Astrocyte of the spinal cord (primary cell): ENCODE results near the gene SRGAP2B.
A peak's percentile ranks its signal among the peaks of the same experiment; 100 is the strongest.
"Not testable (repeated sequence)": the region's sequence is repeated elsewhere in the genome, so short reads cannot be mapped to it uniquely, and the experiment has no call there.

ENCODE experiments used
- DNase-seq: peaks from one replicate; pipeline ENCODE4 v3.0.0; 2011; ENCODE audit warnings: low read depth, low spot score
- H3K4me3 ChIP-seq: 2 replicates; pipeline ENCODE4 v1.5.1; 2011; ENCODE audit warnings: low read depth, mild to moderate bottlenecking, low read length, moderate library complexity
- in situ Hi-C: cut with HindIII; loops from 2 replicates; pipeline ENCODE4 v1.10.0; 2017; ENCODE audit warnings: low sequenced_read_pairs

The SRGAP2B gene

DNA sequence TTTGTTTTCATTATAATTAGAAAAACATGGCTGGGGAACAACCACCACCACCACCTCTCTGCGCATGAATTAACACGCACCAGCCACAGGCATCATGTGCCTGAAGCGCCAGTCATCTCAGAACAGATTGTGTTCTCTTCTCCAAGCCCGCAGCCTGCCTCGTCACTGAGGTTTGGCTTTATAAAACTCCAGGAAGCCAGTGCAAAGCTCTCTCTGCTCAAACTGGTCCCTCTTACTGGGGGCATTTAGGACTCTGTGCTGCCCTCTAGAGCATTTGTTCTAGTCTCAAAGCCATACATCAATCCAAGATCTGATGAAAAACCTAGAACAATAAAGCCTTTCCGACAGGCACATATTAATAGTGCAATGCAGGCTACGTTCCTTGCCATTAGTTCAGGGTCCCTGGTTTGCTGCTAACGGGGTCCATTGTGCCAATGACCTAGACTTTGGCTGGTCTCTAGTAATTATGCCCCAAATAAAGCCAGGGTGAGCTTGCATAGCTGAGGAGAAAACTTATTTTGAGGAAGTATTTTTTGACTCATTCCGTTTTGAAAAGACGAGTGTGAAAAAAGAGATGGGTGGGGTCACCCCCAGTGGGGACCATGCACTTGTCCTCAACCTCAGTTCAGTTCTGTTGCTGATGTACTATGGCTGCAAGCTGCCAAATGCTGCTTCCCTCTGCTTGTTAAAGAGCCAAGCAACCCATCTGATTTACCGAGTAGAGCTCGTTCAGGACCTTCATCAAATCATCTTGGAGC, 181.0 kb downstream of the SRGAP2B start:
- in situ Hi-C loops, DNase-seq, H3K4me3 ChIP-seq: not testable (repeated sequence)

DNA sequence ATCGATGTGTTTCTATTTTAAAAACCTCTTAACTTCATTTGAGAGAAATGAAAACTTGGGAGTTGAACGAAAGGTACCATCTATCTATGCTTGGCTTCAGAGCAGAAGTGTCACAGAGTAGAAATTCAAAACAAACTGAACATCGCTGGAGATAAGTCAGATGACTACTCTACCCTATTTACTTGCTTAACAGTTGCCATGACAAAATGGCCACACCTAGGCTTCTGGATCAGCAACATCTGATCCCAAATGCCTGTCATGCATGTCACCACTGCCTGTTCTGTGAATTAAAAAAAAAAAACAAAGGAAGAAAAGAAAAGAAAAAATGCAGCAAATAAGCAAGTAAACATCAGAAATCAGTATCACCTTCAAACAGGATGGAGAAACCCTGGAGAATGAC, 181.7 kb downstream of the SRGAP2B start:
- in situ Hi-C loops, H3K4me3 ChIP-seq, DNase-seq: not testable (repeated sequence)

GRCh38 chr1:144910729-144911128, 184.4 kb downstream of the SRGAP2B start:
- H3K4me3 ChIP-seq, in situ Hi-C loops, DNase-seq: not testable (repeated sequence)

GRCh38 chr1:144900841-144901240, 194.3 kb downstream of the SRGAP2B start:
- H3K4me3 ChIP-seq, DNase-seq, in situ Hi-C loops: not testable (repeated sequence)

GRCh38 chr1:144894454-144895201, 200.5 kb downstream of the SRGAP2B start:
- in situ Hi-C loops, DNase-seq: not testable (repeated sequence)

DNA sequence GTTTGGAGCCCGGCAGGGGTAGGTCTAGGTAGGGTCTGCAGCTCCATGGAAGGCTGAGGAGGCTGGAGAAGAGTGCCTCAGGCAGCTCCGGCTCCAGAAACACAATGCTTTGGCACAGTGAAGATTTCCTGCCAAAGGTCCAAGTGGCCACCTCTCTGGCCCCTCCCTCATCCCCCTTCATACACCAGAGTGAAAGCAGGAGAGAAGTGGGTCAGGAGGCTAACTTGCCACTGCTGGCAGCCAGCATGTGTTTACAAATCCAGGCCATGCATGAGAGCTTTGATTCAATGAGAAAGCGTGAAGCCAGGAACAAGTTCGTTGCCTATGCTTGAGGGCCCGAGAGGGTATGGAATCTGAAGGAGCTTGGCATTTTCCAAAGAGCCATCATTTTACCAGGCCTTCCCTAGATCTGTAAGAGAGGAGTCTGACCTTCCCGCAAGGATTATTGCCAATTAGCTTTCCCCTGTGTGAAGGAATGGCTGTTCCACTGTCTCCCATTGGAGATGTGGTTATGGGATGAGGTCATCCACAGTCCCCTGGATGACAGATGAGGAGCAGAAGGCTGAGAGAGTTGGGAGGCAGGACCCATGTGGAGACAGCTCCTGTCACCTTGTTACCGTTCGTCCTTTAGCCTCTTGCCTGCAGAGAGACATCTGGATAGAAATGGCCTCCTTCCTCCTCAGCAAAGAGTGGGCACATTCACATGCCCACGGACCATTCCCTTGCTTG, 201.3 kb downstream of the SRGAP2B start:
- DNase-seq, in situ Hi-C loops, H3K4me3 ChIP-seq: not testable (repeated sequence)

More at GRCh38 chr1:144894454-144895201, 200.5 kb downstream of the SRGAP2B start:
- H3K4me3 ChIP-seq: not testable (repeated sequence)

GRCh38 chr1:144893062-144893461, 202.1 kb downstream of the SRGAP2B start:
- DNase-seq, H3K4me3 ChIP-seq, in situ Hi-C loops: not testable (repeated sequence)

DNA sequence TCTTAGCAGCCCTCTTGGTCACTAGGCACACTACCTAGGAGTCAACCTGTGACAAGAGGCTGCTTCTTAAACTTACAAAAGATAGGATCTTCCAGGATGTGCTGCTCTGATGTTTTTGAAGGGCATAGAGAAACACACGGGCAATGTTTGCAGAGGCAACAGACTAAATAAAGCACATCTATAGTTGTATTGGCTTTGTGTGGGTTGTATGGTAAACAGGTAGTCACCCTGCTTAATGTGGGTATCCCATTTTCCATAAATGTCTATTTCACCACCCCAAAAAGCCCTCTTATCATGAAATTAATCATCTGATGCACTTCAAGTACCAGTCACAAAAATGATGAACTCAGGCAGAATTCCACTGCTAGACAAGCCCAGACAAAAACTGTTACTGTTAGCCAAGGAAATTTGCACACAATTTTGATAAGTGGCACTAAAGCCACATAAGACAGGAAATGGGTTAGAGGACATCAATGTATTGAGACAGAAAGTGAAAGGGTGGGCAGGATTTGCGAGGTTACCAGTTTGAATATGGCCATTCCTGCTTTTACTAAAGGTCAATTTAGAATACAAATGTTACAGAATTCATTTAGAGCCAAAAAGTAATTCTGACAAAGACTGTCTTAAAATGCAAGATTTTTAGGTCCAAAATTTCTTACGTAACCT, 205.5 kb downstream of the SRGAP2B start:
- in situ Hi-C loops, DNase-seq: not testable (repeated sequence)

DNA sequence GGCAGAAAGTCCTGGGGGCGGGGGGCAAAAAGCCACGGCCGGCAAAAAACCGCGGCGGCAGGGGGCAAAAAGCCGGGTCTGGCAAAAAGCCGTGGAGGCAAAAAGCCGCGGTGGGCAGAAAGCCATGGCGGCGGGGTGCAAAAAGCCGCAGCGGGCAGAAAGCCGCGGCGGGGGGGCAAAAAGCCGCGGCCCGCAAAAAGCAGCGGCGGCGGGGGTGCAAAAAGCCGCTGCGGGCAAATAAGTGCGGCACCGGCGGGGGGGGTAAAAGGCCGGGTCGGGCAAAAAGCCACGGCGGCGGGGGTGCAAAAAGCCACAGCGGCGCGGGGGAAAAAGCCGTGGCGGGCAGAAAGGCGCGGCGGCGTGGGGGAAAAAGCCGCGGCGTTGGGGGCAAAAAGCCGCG, 212.1 kb downstream of the SRGAP2B start:
- H3K4me3 ChIP-seq: peak overlapping the region; percentile 34
- peak; percentile 12 for DNase-seq
- in situ Hi-C loops: not testable (repeated sequence)

More for the DNA sequence above, 205.5 kb downstream of the SRGAP2B start:
- H3K4me3 ChIP-seq: not testable (repeated sequence)

DNA sequence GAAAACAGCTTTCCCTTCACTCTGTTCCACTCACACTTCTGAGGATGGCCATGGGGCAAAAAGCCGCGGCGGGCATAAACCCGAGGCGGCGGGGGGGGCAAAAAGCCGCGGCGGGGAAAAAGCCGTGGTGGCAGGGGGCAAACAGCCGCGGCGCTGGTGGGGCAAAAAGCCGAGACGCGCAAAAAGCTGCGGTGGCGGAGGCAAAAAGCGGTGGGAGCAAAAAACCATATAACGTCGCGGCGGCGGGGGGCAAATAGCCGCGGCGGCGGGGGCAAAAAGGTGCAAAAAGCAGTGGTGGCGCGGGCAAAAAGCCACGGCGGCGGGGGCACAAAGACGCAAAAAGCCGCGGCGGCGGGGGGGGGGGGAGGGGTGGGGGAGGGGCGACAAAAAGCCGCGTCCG, 212.8 kb downstream of the SRGAP2B start:
- H3K4me3 ChIP-seq: not testable (repeated sequence)

GRCh38 chr1:144858607-144859006, 236.5 kb downstream of the SRGAP2B start:
- in situ Hi-C loops, H3K4me3 ChIP-seq, DNase-seq: not testable (repeated sequence)

More for the DNA sequence above, 212.8 kb downstream of the SRGAP2B start:
- in situ Hi-C loops, DNase-seq: not testable (repeated sequence)
